Measurements from ENCODE around the gene GCN1. TPM values are rescaled to one million over a fixed set of nuclear protein-coding genes. Genes with fewer than 3 reads are reported as not detected.
A peak's percentile ranks its signal among the peaks of the same experiment; 100 is the strongest.

The GCN1 gene
- total RNA-seq, 1 experiment from 2014 or later: 181 TPM

DNA sequence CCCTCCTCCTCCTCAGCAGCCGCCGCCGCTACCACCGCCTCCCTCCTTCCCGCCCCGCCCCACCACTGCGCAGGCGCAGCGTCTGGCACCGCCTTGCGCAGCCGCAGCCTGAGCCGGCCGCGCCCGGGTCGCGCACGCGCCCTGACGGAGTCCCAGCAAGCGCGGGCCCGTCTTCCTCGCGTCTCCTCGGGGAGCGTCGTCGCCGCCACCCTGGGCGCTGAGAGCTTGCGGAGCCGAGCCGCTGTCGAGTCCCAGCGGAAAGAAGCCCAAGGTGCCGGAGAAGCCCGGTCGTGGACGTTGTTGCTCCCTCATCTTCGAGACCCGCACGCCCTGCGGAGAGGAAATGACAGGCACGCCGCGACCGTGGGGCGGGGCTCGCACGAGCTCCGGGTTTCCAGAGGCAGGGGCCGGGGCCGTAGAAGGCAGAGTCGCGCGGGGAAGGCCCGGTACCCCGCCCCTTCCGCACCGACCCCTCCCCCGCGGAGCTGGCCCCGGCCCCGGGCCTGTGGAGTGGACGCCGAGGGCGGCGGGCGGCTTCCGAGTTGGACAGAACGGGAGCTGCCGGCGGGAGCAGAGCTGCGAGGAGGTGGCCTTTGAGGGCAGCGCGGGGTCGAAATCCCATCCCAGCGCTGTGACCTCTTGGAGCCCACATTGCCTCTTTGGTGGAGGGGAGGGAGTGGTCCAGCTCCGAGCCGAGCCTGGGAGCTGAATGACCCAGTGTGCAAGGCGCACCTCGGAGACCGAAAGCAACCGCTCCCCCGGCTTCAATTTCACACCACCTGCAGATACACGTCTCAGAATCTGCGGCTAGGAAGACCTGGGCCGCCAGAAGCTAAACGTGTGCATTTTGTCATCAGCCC is 77.5 kb downstream of the GCN1 start (continued):
- TF ChIP-seq, protein P1, sequence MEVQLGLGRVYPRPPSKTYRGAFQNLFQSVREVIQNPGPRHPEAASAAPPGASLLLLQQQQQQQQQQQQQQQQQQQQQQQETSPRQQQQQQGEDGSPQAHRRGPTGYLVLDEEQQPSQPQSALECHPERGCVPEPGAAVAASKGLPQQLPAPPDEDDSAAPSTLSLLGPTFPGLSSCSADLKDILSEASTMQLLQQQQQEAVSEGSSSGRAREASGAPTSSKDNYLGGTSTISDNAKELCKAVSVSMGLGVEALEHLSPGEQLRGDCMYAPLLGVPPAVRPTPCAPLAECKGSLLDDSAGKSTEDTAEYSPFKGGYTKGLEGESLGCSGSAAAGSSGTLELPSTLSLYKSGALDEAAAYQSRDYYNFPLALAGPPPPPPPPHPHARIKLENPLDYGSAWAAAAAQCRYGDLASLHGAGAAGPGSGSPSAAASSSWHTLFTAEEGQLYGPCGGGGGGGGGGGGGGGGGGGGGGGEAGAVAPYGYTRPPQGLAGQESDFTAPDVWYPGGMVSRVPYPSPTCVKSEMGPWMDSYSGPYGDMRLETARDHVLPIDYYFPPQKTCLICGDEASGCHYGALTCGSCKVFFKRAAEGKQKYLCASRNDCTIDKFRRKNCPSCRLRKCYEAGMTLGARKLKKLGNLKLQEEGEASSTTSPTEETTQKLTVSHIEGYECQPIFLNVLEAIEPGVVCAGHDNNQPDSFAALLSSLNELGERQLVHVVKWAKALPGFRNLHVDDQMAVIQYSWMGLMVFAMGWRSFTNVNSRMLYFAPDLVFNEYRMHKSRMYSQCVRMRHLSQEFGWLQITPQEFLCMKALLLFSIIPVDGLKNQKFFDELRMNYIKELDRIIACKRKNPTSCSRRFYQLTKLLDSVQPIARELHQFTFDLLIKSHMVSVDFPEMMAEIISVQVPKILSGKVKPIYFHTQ (CRISPR knock-in tag; IDR thresholded peaks at IDR 0.05): no peak
- TF ChIP-seq, protein P2, sequence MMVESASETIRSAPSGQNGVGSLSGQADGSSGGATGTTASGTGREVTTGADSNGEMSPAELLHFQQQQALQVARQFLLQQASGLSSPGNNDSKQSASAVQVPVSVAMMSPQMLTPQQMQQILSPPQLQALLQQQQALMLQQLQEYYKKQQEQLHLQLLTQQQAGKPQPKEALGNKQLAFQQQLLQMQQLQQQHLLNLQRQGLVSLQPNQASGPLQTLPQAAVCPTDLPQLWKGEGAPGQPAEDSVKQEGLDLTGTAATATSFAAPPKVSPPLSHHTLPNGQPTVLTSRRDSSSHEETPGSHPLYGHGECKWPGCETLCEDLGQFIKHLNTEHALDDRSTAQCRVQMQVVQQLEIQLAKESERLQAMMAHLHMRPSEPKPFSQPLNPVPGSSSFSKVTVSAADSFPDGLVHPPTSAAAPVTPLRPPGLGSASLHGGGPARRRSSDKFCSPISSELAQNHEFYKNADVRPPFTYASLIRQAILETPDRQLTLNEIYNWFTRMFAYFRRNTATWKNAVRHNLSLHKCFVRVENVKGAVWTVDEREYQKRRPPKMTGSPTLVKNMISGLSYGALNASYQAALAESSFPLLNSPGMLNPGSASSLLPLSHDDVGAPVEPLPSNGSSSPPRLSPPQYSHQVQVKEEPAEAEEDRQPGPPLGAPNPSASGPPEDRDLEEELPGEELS (CRISPR knock-in tag; IDR thresholded peaks at IDR 0.05): no peak; the same call in 1 of the 2 replicates
- TF ChIP-seq ZNF138 (CRISPR knock-in tag; conservative IDR thresholded peaks at IDR 0.05): peak; percentile 74; the same call in 1 of the 2 replicates
- no peak for TF ChIP-seq NR2C2 (CRISPR knock-in tag; IDR thresholded peaks at IDR 0.05)
- peak; percentile 79 for TF ChIP-seq TP53 (CRISPR knock-in tag; IDR thresholded peaks at IDR 0.05)
- no peak; the same call in none of the 2 replicates for TF ChIP-seq SP1 (CRISPR knock-in tag; conservative IDR thresholded peaks at IDR 0.05)
- TF ChIP-seq ELF4 (CRISPR knock-in tag; IDR thresholded peaks at IDR 0.05; ENCODE audit: low read depth): 0 out of 2 replicates have a peak, but pooled peaks have one; percentile 81
- TF ChIP-seq ZNF219 (CRISPR knock-in tag; IDR thresholded peaks at IDR 0.05; ENCODE audit: borderline replicate concordance): no peak
- TF ChIP-seq MYBL2 (CRISPR knock-in tag; IDR thresholded peaks at IDR 0.05): peak; percentile 81
- no peak for TF ChIP-seq ZNF671 (CRISPR knock-in tag; IDR thresholded peaks at IDR 0.05)
- TF ChIP-seq ESRRA (CRISPR knock-in tag; IDR thresholded peaks at IDR 0.05; ENCODE audit: borderline replicate concordance): no peak
- TF ChIP-seq, protein P3, sequence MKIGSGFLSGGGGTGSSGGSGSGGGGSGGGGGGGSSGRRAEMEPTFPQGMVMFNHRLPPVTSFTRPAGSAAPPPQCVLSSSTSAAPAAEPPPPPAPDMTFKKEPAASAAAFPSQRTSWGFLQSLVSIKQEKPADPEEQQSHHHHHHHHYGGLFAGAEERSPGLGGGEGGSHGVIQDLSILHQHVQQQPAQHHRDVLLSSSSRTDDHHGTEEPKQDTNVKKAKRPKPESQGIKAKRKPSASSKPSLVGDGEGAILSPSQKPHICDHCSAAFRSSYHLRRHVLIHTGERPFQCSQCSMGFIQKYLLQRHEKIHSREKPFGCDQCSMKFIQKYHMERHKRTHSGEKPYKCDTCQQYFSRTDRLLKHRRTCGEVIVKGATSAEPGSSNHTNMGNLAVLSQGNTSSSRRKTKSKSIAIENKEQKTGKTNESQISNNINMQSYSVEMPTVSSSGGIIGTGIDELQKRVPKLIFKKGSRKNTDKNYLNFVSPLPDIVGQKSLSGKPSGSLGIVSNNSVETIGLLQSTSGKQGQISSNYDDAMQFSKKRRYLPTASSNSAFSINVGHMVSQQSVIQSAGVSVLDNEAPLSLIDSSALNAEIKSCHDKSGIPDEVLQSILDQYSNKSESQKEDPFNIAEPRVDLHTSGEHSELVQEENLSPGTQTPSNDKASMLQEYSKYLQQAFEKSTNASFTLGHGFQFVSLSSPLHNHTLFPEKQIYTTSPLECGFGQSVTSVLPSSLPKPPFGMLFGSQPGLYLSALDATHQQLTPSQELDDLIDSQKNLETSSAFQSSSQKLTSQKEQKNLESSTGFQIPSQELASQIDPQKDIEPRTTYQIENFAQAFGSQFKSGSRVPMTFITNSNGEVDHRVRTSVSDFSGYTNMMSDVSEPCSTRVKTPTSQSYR (CRISPR knock-in tag; IDR thresholded peaks at IDR 0.05): no peak
- TF ChIP-seq CREB1 (CRISPR knock-in tag; IDR thresholded peaks at IDR 0.05): no peak
- no peak for TF ChIP-seq TCF7 (CRISPR knock-in tag; IDR thresholded peaks at IDR 0.05; ENCODE audit: low read depth)
- peak; percentile 89 for TF ChIP-seq TEAD1 (CRISPR knock-in tag; IDR thresholded peaks at IDR 0.05)
- TF ChIP-seq, protein P4, sequence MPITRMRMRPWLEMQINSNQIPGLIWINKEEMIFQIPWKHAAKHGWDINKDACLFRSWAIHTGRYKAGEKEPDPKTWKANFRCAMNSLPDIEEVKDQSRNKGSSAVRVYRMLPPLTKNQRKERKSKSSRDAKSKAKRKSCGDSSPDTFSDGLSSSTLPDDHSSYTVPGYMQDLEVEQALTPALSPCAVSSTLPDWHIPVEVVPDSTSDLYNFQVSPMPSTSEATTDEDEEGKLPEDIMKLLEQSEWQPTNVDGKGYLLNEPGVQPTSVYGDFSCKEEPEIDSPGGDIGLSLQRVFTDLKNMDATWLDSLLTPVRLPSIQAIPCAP (CRISPR knock-in tag; IDR thresholded peaks at IDR 0.05): no peak
- TF ChIP-seq, protein P5, sequence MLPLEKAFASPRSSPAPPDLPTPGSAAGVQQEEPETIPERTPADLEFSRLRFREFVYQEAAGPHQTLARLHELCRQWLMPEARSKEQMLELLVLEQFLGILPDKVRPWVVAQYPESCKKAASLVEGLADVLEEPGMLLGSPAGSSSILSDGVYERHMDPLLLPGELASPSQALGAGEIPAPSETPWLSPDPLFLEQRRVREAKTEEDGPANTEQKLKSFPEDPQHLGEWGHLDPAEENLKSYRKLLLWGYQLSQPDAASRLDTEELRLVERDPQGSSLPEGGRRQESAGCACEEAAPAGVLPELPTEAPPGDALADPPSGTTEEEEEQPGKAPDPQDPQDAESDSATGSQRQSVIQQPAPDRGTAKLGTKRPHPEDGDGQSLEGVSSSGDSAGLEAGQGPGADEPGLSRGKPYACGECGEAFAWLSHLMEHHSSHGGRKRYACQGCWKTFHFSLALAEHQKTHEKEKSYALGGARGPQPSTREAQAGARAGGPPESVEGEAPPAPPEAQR (CRISPR knock-in tag; IDR thresholded peaks at IDR 0.05): no peak
- TF ChIP-seq, protein P6, sequence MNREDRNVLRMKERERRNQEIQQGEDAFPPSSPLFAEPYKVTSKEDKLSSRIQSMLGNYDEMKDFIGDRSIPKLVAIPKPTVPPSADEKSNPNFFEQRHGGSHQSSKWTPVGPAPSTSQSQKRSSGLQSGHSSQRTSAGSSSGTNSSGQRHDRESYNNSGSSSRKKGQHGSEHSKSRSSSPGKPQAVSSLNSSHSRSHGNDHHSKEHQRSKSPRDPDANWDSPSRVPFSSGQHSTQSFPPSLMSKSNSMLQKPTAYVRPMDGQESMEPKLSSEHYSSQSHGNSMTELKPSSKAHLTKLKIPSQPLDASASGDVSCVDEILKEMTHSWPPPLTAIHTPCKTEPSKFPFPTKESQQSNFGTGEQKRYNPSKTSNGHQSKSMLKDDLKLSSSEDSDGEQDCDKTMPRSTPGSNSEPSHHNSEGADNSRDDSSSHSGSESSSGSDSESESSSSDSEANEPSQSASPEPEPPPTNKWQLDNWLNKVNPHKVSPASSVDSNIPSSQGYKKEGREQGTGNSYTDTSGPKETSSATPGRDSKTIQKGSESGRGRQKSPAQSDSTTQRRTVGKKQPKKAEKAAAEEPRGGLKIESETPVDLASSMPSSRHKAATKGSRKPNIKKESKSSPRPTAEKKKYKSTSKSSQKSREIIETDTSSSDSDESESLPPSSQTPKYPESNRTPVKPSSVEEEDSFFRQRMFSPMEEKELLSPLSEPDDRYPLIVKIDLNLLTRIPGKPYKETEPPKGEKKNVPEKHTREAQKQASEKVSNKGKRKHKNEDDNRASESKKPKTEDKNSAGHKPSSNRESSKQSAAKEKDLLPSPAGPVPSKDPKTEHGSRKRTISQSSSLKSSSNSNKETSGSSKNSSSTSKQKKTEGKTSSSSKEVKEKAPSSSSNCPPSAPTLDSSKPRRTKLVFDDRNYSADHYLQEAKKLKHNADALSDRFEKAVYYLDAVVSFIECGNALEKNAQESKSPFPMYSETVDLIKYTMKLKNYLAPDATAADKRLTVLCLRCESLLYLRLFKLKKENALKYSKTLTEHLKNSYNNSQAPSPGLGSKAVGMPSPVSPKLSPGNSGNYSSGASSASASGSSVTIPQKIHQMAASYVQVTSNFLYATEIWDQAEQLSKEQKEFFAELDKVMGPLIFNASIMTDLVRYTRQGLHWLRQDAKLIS (CRISPR knock-in tag; IDR thresholded peaks at IDR 0.05; ENCODE audit: borderline replicate concordance): no peak
- TF ChIP-seq, protein P7, sequence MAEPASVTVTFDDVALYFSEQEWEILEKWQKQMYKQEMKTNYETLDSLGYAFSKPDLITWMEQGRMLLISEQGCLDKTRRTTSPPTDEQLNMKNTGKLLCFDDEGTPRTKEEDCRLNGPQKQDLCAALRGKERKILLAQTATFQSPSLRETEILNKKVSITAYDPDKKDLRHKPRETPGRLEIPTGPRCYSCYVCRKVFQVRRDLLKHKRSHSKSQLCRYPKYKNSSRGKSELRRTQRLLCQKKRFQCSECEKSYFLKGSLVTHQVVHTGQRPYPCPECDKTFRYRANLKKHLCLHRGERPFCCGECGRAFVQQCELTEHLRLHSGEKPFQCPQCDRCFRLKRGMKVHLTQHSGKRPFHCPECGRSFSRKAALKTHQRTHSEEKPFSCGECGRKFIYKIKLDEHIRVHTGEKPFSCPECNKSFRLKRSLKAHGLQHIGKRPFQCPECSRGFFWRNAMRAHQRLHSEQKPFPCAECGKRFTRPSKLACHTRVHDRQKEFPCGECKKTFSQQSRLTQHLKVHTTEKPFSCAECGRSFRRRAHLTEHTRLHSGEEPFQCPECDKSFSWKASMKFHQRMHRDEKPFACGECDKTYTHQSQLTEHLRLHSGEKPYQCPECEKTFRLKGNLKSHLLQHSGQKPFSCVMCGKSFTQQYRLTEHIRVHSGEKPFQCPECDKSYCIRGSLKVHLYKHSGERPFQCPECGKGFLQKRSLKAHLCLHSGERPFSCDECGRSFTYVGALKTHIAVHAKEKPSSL (CRISPR knock-in tag; conservative IDR thresholded peaks at IDR 0.05): no peak
- TF ChIP-seq IRF2 (CRISPR knock-in tag; IDR thresholded peaks at IDR 0.05; ENCODE audit: borderline replicate concordance, low read depth): no peak
- TF ChIP-seq ZNF121 (CRISPR knock-in tag; IDR thresholded peaks at IDR 0.05): no peak
- TF ChIP-seq ZNF317 (CRISPR knock-in tag; IDR thresholded peaks at IDR 0.05; ENCODE audit: borderline replicate concordance, low read depth): no peak
